ENCODE measurements around the gene JAKMIP2.

- no peak for TF ChIP-seq POLR2A (IDR thresholded peaks at IDR 0.05)
- TF ChIP-seq CTCF (IDR thresholded peaks at IDR 0.05 in 4 of 5, conservative IDR thresholded peaks at IDR 0.05 in 1 of 5) = no peak
These were observed 243.5 kb downstream of the JAKMIP2 start for GRCh38 chr5:147539053-147539452.

All from gastrocnemius medialis (tissue), 4 donors.